Ramos (cell line): ENCODE data around the gene SMAD6.

Experiments
- in situ Hi-C: fragments of 300-500 bp; cut with MboI; formaldehyde crosslinking; loops from one replicate; pipeline ENCODE4 v1.14.3; 2022; ENCODE audit warnings: low sequenced_read_pairs; ENCODE audit not compliant: unreplicated experiment

Gene SMAD6

GRCh38 chr15:66737243-66738010, 35.4 kb downstream of the SMAD6 start:
- in situ Hi-C loops: no loop called here

- in situ Hi-C loops: no loop called here
Measured at GRCh38 chr15:66738116-66738515, 36.1 kb downstream of the SMAD6 start.

GRCh38 chr15:66738595-66738994, 36.6 kb downstream of the SMAD6 start:
- in situ Hi-C loops: no loop called here

GRCh38 chr15:66739287-66739686, 37.3 kb downstream of the SMAD6 start:
- in situ Hi-C loops: no loop called here

- in situ Hi-C loops: no loop called here
Measured at GRCh38 chr15:66740802-66741201, 38.8 kb downstream of the SMAD6 start.

- in situ Hi-C loops: no loop called here
Measured at GRCh38 chr15:66741646-66742045, 39.6 kb downstream of the SMAD6 start.

- in situ Hi-C loops: no loop called here
Measured at GRCh38 chr15:66742286-66742685, 40.2 kb downstream of the SMAD6 start.

GRCh38 chr15:66743204-66743603, 41.2 kb downstream of the SMAD6 start:
- in situ Hi-C loops: no loop called here

GRCh38 chr15:66743703-66744536, 41.9 kb downstream of the SMAD6 start:
- in situ Hi-C loops: no loop called here

- in situ Hi-C loops: no loop called here
Measured at GRCh38 chr15:66744610-66745279, 42.7 kb downstream of the SMAD6 start.

- in situ Hi-C loops: no loop called here
Measured at GRCh38 chr15:66745530-66746230, 43.6 kb downstream of the SMAD6 start.

- in situ Hi-C loops: no loop called here
Measured at GRCh38 chr15:66746231-66746605, 44.2 kb downstream of the SMAD6 start.

- in situ Hi-C loops: no loop called here
Measured at GRCh38 chr15:66747223-66747622, 45.2 kb downstream of the SMAD6 start.

GRCh38 chr15:66747886-66748707, 46.1 kb downstream of the SMAD6 start:
- in situ Hi-C loops: no loop called here

- in situ Hi-C loops: no loop called here
Measured at GRCh38 chr15:66748708-66749035, 46.6 kb downstream of the SMAD6 start.

GRCh38 chr15:66749841-66750575, 48.0 kb downstream of the SMAD6 start:
- in situ Hi-C loops: no loop called here

GRCh38 chr15:66750609-66751008, 48.6 kb downstream of the SMAD6 start:
- in situ Hi-C loops: no loop called here

GRCh38 chr15:66751579-66751978, 49.5 kb downstream of the SMAD6 start:
- in situ Hi-C loops: no loop called here

- in situ Hi-C loops: no loop called here
Measured at GRCh38 chr15:66752078-66752477, 50.0 kb downstream of the SMAD6 start.
